ENCODE results near the gene SH2D4B. TPM values are rescaled to one million over a fixed set of nuclear protein-coding genes. Genes with fewer than 3 reads are reported as not detected.

SH2D4B gene
- total RNA-seq, 1 experiment from 2014 or later, result 0.22 TPM

DNA sequence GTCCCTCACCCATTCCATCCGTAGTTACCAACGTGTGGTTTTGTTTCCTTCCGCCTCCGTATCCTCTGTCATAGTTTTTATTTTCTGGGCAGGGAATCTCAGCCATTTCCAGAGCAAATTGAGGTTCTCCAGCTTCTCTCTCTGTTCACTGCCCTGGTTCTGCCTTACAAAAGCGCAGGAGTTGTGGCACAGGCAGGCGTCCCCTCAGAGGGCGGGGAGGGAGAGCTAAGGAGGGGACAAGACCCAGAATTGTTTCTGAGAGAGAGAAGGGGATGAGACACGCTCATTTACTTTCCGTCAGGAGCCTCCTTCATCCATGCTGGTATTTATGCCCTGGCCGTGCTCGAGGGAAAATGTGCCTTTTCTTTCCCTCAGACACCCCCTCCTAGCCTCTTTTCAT lies 71.0 kb downstream of the SH2D4B start:
- Histone ChIP-seq H3K4me3 (replicated peaks in 1 of 2; ENCODE audit: low read depth in 1 of 2, low read length in 2 of 2) (no peak overlapping the region), H3K9me2 (ENCODE audit: insufficient read depth) (no peaks in the 10 kb centered on the region), H4K20me1 (ENCODE audit: insufficient read depth) (no peaks in the 10 kb centered on the region), H3K4me1 (ENCODE audit: control insufficient read depth in 1 of 2, insufficient read depth in 2 of 2, low read length in 2 of 2) (no peaks in the 10 kb centered on the region), H3K4me2 (ENCODE audit: low read length) (no peak overlapping the region), H2AFZ (ENCODE audit: low read depth, low read length, poor library complexity, severe bottlenecking) (no peak overlapping the region), H3K9me3 (ENCODE audit: control insufficient read depth in 1 of 2, insufficient read depth in 1 of 2, low read depth in 1 of 2, low read length in 2 of 2) (no peaks in the 10 kb centered on the region), H3K36me3 (ENCODE audit: control insufficient read depth in 1 of 2, insufficient read depth in 2 of 2, low read length in 2 of 2) (no peaks in the 10 kb centered on the region), H3K27ac (ENCODE audit: low read depth, low read length) (no peak overlapping the region), H3K9ac (ENCODE audit: low read length) (no peak overlapping the region), H3K27me3 (ENCODE audit: insufficient read depth, low read length) (no peaks in the 10 kb centered on the region), H3K79me2 (ENCODE audit: insufficient read depth, low read length) (no peaks in the 10 kb centered on the region)
- ChIA-PET CTCF (no interaction called here), RAD21 (ENCODE audit: low non-redundant PET in 1 of 2, low total read pairs in 2 of 2, uncharacterized antibody in 2 of 2, unreplicated experiment in 2 of 2) (no interaction called here), POLR2A (no interaction called here)
- no TSS peak for BruUV-seq (replicated peaks)
- no peak for DNase-seq (ENCODE audit: low read depth, low spot score)
- intact Hi-C loops (cut with micrococcal nuclease), result no loop called here
- ATAC-seq, result no peak
- TF ChIP-seq ZFX (IDR thresholded peaks at IDR 0.05), result no peak
- TF ChIP-seq JUND (IDR thresholded peaks at IDR 0.05), result no peak
- TF ChIP-seq SIN3A (IDR thresholded peaks at IDR 0.05; ENCODE audit: low read depth), result no peak
- TF ChIP-seq REST (IDR thresholded peaks at IDR 0.05; ENCODE audit: low read depth), result no peak
- no peak for TF ChIP-seq POLR2A (IDR thresholded peaks at IDR 0.05; ENCODE audit: borderline replicate concordance, extremely low read depth, insufficient read depth, insufficient read length)
- TF ChIP-seq TCF7L2 (IDR thresholded peaks at IDR 0.05; ENCODE audit: borderline replicate concordance, extremely low read depth, insufficient read depth, insufficient read length), result no peak
- no peak for TF ChIP-seq SP1 (IDR thresholded peaks at IDR 0.05; ENCODE audit: low read depth)
- TF ChIP-seq POLR2AphosphoS5 (IDR thresholded peaks at IDR 0.05; ENCODE audit: low read depth, low read length), result no peak
- TF ChIP-seq ATF3 (IDR thresholded peaks at IDR 0.05), result no peak
- TF ChIP-seq FOSL1 (IDR thresholded peaks at IDR 0.05; ENCODE audit: low read depth), result no peak
- TF ChIP-seq ELF1 (IDR thresholded peaks at IDR 0.05; ENCODE audit: borderline replicate concordance, low read depth), result no peak
- no peak for TF ChIP-seq RAD21 (IDR thresholded peaks at IDR 0.05; ENCODE audit: low read depth)
- TF ChIP-seq, protein P1, sequence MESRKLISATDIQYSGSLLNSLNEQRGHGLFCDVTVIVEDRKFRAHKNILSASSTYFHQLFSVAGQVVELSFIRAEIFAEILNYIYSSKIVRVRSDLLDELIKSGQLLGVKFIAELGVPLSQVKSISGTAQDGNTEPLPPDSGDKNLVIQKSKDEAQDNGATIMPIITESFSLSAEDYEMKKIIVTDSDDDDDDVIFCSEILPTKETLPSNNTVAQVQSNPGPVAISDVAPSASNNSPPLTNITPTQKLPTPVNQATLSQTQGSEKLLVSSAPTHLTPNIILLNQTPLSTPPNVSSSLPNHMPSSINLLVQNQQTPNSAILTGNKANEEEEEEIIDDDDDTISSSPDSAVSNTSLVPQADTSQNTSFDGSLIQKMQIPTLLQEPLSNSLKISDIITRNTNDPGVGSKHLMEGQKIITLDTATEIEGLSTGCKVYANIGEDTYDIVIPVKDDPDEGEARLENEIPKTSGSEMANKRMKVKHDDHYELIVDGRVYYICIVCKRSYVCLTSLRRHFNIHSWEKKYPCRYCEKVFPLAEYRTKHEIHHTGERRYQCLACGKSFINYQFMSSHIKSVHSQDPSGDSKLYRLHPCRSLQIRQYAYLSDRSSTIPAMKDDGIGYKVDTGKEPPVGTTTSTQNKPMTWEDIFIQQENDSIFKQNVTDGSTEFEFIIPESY (IDR thresholded peaks at IDR 0.05; ENCODE audit: extremely low read depth, insufficient replicate concordance, low read length), result no peak
- no peak for TF ChIP-seq CBX3 (IDR thresholded peaks at IDR 0.05; ENCODE audit: low read depth)
- TF ChIP-seq MAX (IDR thresholded peaks at IDR 0.05), result no peak
- TF ChIP-seq EZH2 (IDR thresholded peaks at IDR 0.05), result no peak
